GM23338 (cell line): ENCODE data around the gene TMEM131L. TPM values are rescaled to one million over a fixed set of nuclear protein-coding genes. Genes with fewer than 3 reads are reported as not detected.

Source experiments
- ATAC-seq: fragments of 200-7000 bp; cut with Tn5 transposase; 3 replicates; pipeline ENCODE4 v1.9.1; 2020
- DNase-seq: peaks from one replicate; pipeline ENCODE4 v3.0.0-alpha.2; 2015; ENCODE audit warnings: low spot score
- H2AFZ ChIP-seq: fragments of 200-600 bp; sonication (generic); 2 replicates; pipeline ENCODE4 v1.8.0; 2016; ENCODE audit warnings: antibody characterized with exemption, mild to moderate bottlenecking, moderate library complexity
- H3F3A ChIP-seq: fragments of 200-600 bp; sonication (generic); replicated peaks from 2 replicates; pipeline ENCODE4 v1.8.0; 2017; ENCODE audit warnings: antibody characterized with exemption, mixed run types, low read depth
- H3K27ac ChIP-seq: fragments of 200-600 bp; sonication (generic); 2 replicates; pipeline ENCODE4 v1.6.1; 2016; ENCODE audit warnings: low read depth
- H3K27me3 ChIP-seq: fragments of 200-600 bp; sonication (generic); 2 replicates; pipeline ENCODE4 v1.8.0; 2016; ENCODE audit warnings: mild to moderate bottlenecking, mixed run types, moderate library complexity; ENCODE audit not compliant: insufficient read depth
- H3K36me3 ChIP-seq: fragments of 200-600 bp; sonication (generic); 2 replicates; pipeline ENCODE4 v1.8.0; 2016; ENCODE audit warnings: mild to moderate bottlenecking; ENCODE audit not compliant: insufficient read depth
- H3K4me1 ChIP-seq: fragments of 200-600 bp; sonication (generic); 2 replicates; pipeline ENCODE4 v1.8.0; 2016; ENCODE audit warnings: mild to moderate bottlenecking, moderate library complexity; ENCODE audit not compliant: insufficient read depth
- H3K4me2 ChIP-seq: fragments of 200-600 bp; sonication (generic); 2 replicates; pipeline ENCODE4 v1.7.1; 2017; ENCODE audit warnings: mixed run types
- H3K4me3 ChIP-seq: fragments of 200-600 bp; sonication (generic); 2 replicates; pipeline ENCODE4 v1.6.1; 2016; ENCODE audit warnings: mixed run types
- H3K79me2 ChIP-seq: fragments of 200-600 bp; sonication (generic); replicated peaks from 2 replicates; pipeline ENCODE4 v1.8.0; 2017; ENCODE audit warnings: mild to moderate bottlenecking; ENCODE audit not compliant: insufficient read depth
- H3K9me2 ChIP-seq: fragments of 200-600 bp; sonication (generic); 2 replicates; pipeline ENCODE4 v1.8.0; 2017; ENCODE audit not compliant: insufficient read depth
- H4K20me1 ChIP-seq: fragments of 200-600 bp; sonication (generic); replicated peaks from 2 replicates; pipeline ENCODE4 v1.8.0; 2017; ENCODE audit warnings: mild to moderate bottlenecking; ENCODE audit not compliant: insufficient read depth
- H3K27ac Mint-ChIP-seq: 2 replicates; pipeline ENCODE4 v1.8.0; 2020; ENCODE audit warnings: inconsistent platforms, mild to moderate bottlenecking, moderate library complexity, mixed read lengths
- H3K27me3 Mint-ChIP-seq: 3 replicates; pipeline ENCODE4 v1.8.0; 2022; ENCODE audit warnings: low read depth, mild to moderate bottlenecking, moderate library complexity, mixed read lengths, inconsistent platforms; ENCODE audit not compliant: insufficient read depth, poor library complexity
- H3K36me3 Mint-ChIP-seq: 3 replicates; pipeline ENCODE4 v1.8.0; 2021; ENCODE audit warnings: low read depth, mild to moderate bottlenecking, inconsistent platforms, moderate library complexity, mixed read lengths
- H3K4me1 Mint-ChIP-seq: 3 replicates; pipeline ENCODE4 v1.8.0; 2020; ENCODE audit warnings: mild to moderate bottlenecking, inconsistent platforms, mixed read lengths
- H3K4me3 Mint-ChIP-seq: 3 replicates; pipeline ENCODE4 v1.8.0; 2021; ENCODE audit warnings: moderate library complexity, mild to moderate bottlenecking, inconsistent platforms, mixed read lengths
- H3K9me3 Mint-ChIP-seq: 3 replicates; pipeline ENCODE4 v1.8.0; 2020; ENCODE audit warnings: moderate library complexity, mild to moderate bottlenecking, inconsistent platforms, mixed read lengths
- CTCF ChIP-seq, 2 experiments: fragments of 200-600 bp in 1 of 2; sonication (generic) in 1 of 2; conservative IDR thresholded peaks; 2 replicates each; pipeline versions ENCODE4 v1.5.1 to v1.6.1; 2016 to 2017; ENCODE audit warnings: antibody characterized with exemption in 2 of 2, low read depth in 2 of 2, mild to moderate bottlenecking in 2 of 2, moderate library complexity in 1 of 2
- EZH2phosphoT487 ChIP-seq: fragments of 200-600 bp; sonication (generic); IDR thresholded peaks from one replicate; pipeline ENCODE4 v1.8.1; 2018; ENCODE audit warnings: antibody characterized with exemption; ENCODE audit not compliant: unreplicated experiment
- NANOG ChIP-seq: IDR thresholded peaks from 2 replicates; pipeline ENCODE4 v1.6.1; 2016; ENCODE audit warnings: antibody characterized with exemption, borderline replicate concordance
- ZNF114 ChIP-seq: fragments of 250-450 bp; sonication (Bioruptor Pico); IDR thresholded peaks from 2 replicates; pipeline ENCODE4 v1.5.0; 2020; ENCODE audit warnings: mild to moderate bottlenecking, moderate library complexity
- ZNF331 ChIP-seq: fragments of 250-450 bp; sonication (Bioruptor Pico); IDR thresholded peaks from 2 replicates; pipeline ENCODE4 v1.5.0; 2020; ENCODE audit warnings: low read depth, mild to moderate bottlenecking, moderate library complexity
- polyA plus RNA-seq: library from polyadenylated mRNA; unstranded; fragments of >200 nt; fragmentation: Nextera tagmentation; extraction: Ambion mirVana; gene quantifications from 2 replicates; pipeline ENCODE4 v1.2.1, GENCODE V29; 2016
- total RNA-seq: library from RNA; depleted of rRNA; stranded (reverse); fragments of >200 nt; shearing (Covaris generic); gene quantifications from 2 replicates; pipeline ENCODE4 v1.2.3, GENCODE V29; 2014
- TF ChIP-seq, protein P1 (sequence below): fragments of 250-450 bp; sonication (Bioruptor Pico); IDR thresholded peaks from 2 replicates; pipeline ENCODE4 v1.5.0; 2020; ENCODE audit warnings: mild to moderate bottlenecking, moderate library complexity
- TF ChIP-seq, protein P2 (sequence below): IDR thresholded peaks from one replicate; pipeline ENCODE4 v1.6.1; 2018; ENCODE audit warnings: antibody characterized with exemption; ENCODE audit not compliant: unreplicated experiment

TMEM131L gene
- total and polyA plus RNA-seq, 2 experiments from 2014 or later, result 11.1 to 32.2 TPM

DNA sequence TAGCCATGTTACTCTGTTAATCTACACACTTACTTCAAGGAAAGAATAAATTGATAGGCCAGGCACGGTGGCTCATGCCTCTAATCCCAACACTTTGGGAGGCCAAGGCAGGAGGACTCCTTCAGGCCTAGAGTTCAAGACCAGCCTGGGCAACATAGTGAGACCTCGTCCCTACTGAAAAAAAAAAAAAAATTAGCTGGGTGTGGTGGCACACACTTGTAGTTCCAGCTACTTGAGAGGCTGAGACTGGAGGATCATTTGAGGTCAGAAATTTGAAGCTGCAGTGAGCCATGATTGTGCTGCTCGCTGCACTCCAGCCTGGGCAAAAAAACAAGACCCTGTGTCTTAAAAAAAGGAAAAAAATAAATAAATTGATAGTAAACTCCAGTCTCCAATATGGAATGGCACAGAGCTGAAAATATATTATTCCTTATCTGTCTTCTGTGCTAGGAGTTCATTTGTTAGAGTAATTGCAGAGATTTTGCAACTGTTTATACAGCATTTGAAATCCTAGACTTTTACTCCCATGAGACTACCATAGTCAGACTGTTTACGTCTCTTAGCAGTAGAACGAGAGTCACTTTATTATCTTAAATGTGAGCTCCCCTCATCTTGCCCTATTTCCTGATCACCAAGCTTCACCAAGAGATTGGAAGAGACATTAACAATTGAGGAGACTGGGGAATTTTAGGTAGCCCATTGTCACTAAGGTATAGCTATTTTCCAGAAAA, 18.8 kb upstream of the TMEM131L start:
- no peaks in the 10 kb centered on the region for H4K20me1 ChIP-seq
- ATAC-seq (no peak), DNase-seq (no peak)
- H3K9me3 Mint-ChIP-seq, result no peaks in the 10 kb centered on the region
- H3K27ac Mint-ChIP-seq, result no peak overlapping the region
- peaks cover 6% of the 10 kb centered on the region for H3K27me3 Mint-ChIP-seq
- no peak overlapping the region for H3K4me2 ChIP-seq
- no peak overlapping the region for H3K4me3 ChIP-seq
- H3K4me3 Mint-ChIP-seq, result no peak overlapping the region
- H3K4me1 Mint-ChIP-seq, result peaks cover 11% of the 10 kb centered on the region
- no peaks in the 10 kb centered on the region for H3F3A ChIP-seq
- H3K79me2 ChIP-seq, result no peaks in the 10 kb centered on the region
- H3K36me3 Mint-ChIP-seq, result no peaks in the 10 kb centered on the region
- H3K4me1 ChIP-seq, result no peaks in the 10 kb centered on the region
- H3K27ac ChIP-seq, result no peak overlapping the region
- H3K27me3 ChIP-seq, result no peaks in the 10 kb centered on the region
- no peaks in the 10 kb centered on the region for H3K36me3 ChIP-seq
- TF ChIP-seq, protein P1, sequence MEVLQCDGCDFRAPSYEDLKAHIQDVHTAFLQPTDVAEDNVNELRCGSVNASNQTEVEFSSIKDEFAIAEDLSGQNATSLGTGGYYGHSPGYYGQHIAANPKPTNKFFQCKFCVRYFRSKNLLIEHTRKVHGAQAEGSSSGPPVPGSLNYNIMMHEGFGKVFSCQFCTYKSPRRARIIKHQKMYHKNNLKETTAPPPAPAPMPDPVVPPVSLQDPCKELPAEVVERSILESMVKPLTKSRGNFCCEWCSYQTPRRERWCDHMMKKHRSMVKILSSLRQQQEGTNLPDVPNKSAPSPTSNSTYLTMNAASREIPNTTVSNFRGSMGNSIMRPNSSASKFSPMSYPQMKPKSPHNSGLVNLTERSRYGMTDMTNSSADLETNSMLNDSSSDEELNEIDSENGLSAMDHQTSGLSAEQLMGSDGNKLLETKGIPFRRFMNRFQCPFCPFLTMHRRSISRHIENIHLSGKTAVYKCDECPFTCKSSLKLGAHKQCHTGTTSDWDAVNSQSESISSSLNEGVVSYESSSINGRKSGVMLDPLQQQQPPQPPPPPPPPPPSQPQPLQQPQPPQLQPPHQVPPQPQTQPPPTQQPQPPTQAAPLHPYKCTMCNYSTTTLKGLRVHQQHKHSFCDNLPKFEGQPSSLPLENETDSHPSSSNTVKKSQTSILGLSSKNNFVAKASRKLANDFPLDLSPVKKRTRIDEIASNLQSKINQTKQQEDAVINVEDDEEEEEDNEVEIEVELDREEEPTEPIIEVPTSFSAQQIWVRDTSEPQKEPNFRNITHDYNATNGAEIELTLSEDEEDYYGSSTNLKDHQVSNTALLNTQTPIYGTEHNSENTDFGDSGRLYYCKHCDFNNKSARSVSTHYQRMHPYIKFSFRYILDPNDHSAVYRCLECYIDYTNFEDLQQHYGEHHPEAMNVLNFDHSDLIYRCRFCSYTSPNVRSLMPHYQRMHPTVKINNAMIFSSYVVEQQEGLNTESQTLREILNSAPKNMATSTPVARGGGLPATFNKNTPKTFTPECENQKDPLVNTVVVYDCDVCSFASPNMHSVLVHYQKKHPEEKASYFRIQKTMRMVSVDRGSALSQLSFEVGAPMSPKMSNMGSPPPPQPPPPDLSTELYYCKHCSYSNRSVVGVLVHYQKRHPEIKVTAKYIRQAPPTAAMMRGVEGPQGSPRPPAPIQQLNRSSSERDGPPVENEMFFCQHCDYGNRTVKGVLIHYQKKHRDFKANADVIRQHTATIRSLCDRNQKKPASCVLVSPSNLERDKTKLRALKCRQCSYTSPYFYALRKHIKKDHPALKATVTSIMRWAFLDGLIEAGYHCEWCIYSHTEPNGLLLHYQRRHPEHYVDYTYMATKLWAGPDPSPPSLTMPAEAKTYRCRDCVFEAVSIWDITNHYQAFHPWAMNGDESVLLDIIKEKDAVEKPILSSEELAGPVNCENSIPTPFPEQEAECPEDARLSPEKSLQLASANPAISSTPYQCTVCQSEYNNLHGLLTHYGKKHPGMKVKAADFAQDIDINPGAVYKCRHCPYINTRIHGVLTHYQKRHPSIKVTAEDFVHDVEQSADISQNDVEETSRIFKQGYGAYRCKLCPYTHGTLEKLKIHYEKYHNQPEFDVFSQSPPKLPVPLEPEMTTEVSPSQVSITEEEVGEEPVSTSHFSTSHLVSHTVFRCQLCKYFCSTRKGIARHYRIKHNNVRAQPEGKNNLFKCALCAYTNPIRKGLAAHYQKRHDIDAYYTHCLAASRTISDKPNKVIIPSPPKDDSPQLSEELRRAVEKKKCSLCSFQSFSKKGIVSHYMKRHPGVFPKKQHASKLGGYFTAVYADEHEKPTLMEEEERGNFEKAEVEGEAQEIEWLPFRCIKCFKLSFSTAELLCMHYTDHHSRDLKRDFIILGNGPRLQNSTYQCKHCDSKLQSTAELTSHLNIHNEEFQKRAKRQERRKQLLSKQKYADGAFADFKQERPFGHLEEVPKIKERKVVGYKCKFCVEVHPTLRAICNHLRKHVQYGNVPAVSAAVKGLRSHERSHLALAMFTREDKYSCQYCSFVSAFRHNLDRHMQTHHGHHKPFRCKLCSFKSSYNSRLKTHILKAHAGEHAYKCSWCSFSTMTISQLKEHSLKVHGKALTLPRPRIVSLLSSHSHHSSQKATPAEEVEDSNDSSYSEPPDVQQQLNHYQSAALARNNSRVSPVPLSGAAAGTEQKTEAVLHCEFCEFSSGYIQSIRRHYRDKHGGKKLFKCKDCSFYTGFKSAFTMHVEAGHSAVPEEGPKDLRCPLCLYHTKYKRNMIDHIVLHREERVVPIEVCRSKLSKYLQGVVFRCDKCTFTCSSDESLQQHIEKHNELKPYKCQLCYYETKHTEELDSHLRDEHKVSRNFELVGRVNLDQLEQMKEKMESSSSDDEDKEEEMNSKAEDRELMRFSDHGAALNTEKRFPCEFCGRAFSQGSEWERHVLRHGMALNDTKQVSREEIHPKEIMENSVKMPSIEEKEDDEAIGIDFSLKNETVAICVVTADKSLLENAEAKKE (CRISPR knock-in tag), result no peak
- TF ChIP-seq ZNF114 (CRISPR knock-in tag) (no peak), EZH2phosphoT487 (no peak), ZNF331 (CRISPR knock-in tag) (no peak), CTCF (conservative IDR thresholded peaks at IDR 0.05; ENCODE audit: low read depth in 2 of 2) (no peak), NANOG (no peak)
- TF ChIP-seq, protein P2, sequence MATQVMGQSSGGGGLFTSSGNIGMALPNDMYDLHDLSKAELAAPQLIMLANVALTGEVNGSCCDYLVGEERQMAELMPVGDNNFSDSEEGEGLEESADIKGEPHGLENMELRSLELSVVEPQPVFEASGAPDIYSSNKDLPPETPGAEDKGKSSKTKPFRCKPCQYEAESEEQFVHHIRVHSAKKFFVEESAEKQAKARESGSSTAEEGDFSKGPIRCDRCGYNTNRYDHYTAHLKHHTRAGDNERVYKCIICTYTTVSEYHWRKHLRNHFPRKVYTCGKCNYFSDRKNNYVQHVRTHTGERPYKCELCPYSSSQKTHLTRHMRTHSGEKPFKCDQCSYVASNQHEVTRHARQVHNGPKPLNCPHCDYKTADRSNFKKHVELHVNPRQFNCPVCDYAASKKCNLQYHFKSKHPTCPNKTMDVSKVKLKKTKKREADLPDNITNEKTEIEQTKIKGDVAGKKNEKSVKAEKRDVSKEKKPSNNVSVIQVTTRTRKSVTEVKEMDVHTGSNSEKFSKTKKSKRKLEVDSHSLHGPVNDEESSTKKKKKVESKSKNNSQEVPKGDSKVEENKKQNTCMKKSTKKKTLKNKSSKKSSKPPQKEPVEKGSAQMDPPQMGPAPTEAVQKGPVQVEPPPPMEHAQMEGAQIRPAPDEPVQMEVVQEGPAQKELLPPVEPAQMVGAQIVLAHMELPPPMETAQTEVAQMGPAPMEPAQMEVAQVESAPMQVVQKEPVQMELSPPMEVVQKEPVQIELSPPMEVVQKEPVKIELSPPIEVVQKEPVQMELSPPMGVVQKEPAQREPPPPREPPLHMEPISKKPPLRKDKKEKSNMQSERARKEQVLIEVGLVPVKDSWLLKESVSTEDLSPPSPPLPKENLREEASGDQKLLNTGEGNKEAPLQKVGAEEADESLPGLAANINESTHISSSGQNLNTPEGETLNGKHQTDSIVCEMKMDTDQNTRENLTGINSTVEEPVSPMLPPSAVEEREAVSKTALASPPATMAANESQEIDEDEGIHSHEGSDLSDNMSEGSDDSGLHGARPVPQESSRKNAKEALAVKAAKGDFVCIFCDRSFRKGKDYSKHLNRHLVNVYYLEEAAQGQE, result no peak
- peak overlapping the region; percentile 39; the same call in 1 of the 2 replicates for H2AFZ ChIP-seq
- no peaks in the 10 kb centered on the region for H3K9me2 ChIP-seq
